ENCODE data around the gene DDX49. TPM values are rescaled to one million over a fixed set of nuclear protein-coding genes. Genes with fewer than 3 reads are reported as not detected.

DDX49 gene
- total and polyA plus RNA-seq, 9 of the 15 experiments (the other 6 are each of a cell fraction or from before 2014, with no cell fraction given): 1.1 to 113 (median 45.7) TPM

DNA sequence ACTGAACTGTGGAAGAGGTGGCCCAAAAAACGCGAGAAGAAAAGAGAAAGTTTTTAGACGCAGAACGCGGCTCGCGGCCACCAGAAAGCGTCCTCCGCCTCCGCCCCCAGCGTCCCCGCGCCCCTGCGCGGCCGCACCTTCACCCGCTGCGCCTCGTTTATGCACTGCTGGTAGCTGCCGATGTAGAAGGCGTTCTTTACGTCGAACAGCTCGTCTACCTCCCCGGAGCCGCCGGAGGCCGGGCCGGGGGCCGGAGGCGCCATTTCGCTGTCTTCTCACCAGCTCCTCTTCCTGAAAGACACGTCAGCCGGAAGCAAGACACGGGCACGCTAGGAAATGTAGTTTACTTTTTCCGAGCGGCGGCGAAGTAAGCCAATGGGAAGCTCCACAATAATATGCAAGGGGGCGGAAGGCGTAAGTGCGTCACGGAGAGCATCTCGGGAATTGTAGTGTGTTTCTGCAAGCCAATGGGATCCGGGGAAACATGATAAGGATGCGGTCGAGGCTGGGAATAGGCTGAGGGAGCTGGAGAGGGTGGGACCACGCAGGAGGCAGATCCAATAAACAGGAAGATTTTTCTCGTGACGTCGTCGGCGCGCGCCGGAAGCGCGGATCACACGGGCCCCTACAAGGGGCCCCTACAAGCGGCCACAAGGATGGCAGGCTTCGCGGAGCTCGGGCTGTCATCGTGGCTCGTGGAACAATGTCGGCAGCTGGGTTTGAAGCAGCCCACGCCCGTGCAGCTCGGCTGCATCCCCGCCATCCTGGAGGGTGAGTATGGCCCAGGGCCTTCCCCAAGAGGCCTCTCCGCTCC is at the start of gene DDX49, which contains the start of gene COPE (continued):
- TF ChIP-seq, protein P1, sequence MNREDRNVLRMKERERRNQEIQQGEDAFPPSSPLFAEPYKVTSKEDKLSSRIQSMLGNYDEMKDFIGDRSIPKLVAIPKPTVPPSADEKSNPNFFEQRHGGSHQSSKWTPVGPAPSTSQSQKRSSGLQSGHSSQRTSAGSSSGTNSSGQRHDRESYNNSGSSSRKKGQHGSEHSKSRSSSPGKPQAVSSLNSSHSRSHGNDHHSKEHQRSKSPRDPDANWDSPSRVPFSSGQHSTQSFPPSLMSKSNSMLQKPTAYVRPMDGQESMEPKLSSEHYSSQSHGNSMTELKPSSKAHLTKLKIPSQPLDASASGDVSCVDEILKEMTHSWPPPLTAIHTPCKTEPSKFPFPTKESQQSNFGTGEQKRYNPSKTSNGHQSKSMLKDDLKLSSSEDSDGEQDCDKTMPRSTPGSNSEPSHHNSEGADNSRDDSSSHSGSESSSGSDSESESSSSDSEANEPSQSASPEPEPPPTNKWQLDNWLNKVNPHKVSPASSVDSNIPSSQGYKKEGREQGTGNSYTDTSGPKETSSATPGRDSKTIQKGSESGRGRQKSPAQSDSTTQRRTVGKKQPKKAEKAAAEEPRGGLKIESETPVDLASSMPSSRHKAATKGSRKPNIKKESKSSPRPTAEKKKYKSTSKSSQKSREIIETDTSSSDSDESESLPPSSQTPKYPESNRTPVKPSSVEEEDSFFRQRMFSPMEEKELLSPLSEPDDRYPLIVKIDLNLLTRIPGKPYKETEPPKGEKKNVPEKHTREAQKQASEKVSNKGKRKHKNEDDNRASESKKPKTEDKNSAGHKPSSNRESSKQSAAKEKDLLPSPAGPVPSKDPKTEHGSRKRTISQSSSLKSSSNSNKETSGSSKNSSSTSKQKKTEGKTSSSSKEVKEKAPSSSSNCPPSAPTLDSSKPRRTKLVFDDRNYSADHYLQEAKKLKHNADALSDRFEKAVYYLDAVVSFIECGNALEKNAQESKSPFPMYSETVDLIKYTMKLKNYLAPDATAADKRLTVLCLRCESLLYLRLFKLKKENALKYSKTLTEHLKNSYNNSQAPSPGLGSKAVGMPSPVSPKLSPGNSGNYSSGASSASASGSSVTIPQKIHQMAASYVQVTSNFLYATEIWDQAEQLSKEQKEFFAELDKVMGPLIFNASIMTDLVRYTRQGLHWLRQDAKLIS (CRISPR knock-in tag; IDR thresholded peaks at IDR 0.05): 0 out of 2 replicates have a peak, but pooled peaks have one; percentile 70
- TF ChIP-seq SIN3A (IDR thresholded peaks at IDR 0.05; ENCODE audit: borderline replicate concordance in 2 of 2, control insufficient read depth in 1 of 2, low read depth in 2 of 2, low read length in 2 of 2) (peak; percentile 99 to 100), DDX20 (tag; IDR thresholded peaks at IDR 0.05; ENCODE audit: low read depth) (no peak), YBX1 (IDR thresholded peaks at IDR 0.05) (no peak), YY1 (IDR thresholded peaks at IDR 0.05; ENCODE audit: borderline replicate concordance in 1 of 3, control insufficient read depth in 1 of 3, extremely low read depth in 1 of 3, insufficient read depth in 3 of 3, insufficient read length in 1 of 3, insufficient replicate concordance in 2 of 3, low read depth in 1 of 3, low read length in 2 of 3) (peak; percentile 70 to 94 (median 88)), KHSRP (IDR thresholded peaks at IDR 0.05) (peak; percentile 88), RBM39 (optimal IDR thresholded peaks at IDR 0.05; ENCODE audit: low read depth, low read length) (peak; percentile 75), SLC30A9 (CRISPR knock-in tag; IDR thresholded peaks at IDR 0.05) (no peak), C11orf30 (IDR thresholded peaks at IDR 0.05; ENCODE audit: low read depth) (peak; percentile 99), KLF6 (CRISPR knock-in tag; IDR thresholded peaks at IDR 0.05; ENCODE audit: borderline replicate concordance) (0 out of 2 replicates have a peak, but pooled peaks have one; percentile 20), TAF1 (IDR thresholded peaks at IDR 0.05; ENCODE audit: control insufficient read depth, extremely low read depth, insufficient read depth, low read length, severe bottlenecking) (peak; percentile 95), STAT5B (CRISPR knock-in tag; IDR thresholded peaks at IDR 0.05) (no peak)
- TF ChIP-seq, protein P2, sequence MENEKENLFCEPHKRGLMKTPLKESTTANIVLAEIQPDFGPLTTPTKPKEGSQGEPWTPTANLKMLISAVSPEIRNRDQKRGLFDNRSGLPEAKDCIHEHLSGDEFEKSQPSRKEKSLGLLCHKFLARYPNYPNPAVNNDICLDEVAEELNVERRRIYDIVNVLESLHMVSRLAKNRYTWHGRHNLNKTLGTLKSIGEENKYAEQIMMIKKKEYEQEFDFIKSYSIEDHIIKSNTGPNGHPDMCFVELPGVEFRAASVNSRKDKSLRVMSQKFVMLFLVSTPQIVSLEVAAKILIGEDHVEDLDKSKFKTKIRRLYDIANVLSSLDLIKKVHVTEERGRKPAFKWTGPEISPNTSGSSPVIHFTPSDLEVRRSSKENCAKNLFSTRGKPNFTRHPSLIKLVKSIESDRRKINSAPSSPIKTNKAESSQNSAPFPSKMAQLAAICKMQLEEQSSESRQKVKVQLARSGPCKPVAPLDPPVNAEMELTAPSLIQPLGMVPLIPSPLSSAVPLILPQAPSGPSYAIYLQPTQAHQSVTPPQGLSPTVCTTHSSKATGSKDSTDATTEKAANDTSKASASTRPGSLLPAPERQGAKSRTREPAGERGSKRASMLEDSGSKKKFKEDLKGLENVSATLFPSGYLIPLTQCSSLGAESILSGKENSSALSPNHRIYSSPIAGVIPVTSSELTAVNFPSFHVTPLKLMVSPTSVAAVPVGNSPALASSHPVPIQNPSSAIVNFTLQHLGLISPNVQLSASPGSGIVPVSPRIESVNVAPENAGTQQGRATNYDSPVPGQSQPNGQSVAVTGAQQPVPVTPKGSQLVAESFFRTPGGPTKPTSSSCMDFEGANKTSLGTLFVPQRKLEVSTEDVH (IDR thresholded peaks at IDR 0.05; ENCODE audit: low read depth, partially characterized antibody): peak; percentile 98
- TF ChIP-seq, protein P3, sequence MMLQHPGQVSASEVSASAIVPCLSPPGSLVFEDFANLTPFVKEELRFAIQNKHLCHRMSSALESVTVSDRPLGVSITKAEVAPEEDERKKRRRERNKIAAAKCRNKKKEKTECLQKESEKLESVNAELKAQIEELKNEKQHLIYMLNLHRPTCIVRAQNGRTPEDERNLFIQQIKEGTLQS (IDR thresholded peaks at IDR 0.05): peak; percentile 67; the same call in 1 of the 2 replicates
- TF ChIP-seq, protein P3 (CRISPR knock-in tag; conservative IDR thresholded peaks at IDR 0.05): peak; percentile 71; the same call in 1 of the 2 replicates
- TF ChIP-seq, protein P4, sequence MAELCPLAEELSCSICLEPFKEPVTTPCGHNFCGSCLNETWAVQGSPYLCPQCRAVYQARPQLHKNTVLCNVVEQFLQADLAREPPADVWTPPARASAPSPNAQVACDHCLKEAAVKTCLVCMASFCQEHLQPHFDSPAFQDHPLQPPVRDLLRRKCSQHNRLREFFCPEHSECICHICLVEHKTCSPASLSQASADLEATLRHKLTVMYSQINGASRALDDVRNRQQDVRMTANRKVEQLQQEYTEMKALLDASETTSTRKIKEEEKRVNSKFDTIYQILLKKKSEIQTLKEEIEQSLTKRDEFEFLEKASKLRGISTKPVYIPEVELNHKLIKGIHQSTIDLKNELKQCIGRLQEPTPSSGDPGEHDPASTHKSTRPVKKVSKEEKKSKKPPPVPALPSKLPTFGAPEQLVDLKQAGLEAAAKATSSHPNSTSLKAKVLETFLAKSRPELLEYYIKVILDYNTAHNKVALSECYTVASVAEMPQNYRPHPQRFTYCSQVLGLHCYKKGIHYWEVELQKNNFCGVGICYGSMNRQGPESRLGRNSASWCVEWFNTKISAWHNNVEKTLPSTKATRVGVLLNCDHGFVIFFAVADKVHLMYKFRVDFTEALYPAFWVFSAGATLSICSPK (IDR thresholded peaks at IDR 0.05; ENCODE audit: borderline replicate concordance): 0 out of 2 replicates have a peak, but pooled peaks have one; percentile 61

All from K562 (cell line).